HCT116 (cell line): ENCODE results near the gene EPS8L2.

Experiments used
- CBX3 ChIP-seq: IDR thresholded peaks from 2 replicates; pipeline ENCODE4 v1.6.1; 2012; ENCODE audit warnings: low read depth
- CTCF ChIP-seq, 3 experiments: fragments of 200-600 bp in 1 of 3; sonication (generic) in 1 of 3; IDR thresholded peaks in 2 of 3; conservative IDR thresholded peaks in 1 of 3; 2 replicates each; pipeline ENCODE4 v1.5.1; 2012 to 2017; ENCODE audit warnings: low read depth in 2 of 3, low read length in 2 of 3, antibody characterized with exemption in 1 of 3, borderline replicate concordance in 1 of 3, control low read depth in 1 of 3, mild to moderate bottlenecking in 1 of 3, mixed read lengths in 1 of 3, mixed run types in 1 of 3, moderate library complexity in 1 of 3; ENCODE audit not compliant: insufficient read depth in 1 of 3
- EZH2 ChIP-seq: fragments of 200-600 bp; sonication (generic); IDR thresholded peaks from 2 replicates; pipeline ENCODE4 v1.6.1; 2017; ENCODE audit warnings: antibody characterized with exemption, mixed run types
- EZH2phosphoT487 ChIP-seq: fragments of 200-600 bp; IDR thresholded peaks from 2 replicates; pipeline ENCODE4 v1.6.1; 2018; ENCODE audit warnings: antibody characterized with exemption, borderline replicate concordance
- MAX ChIP-seq: IDR thresholded peaks from 2 replicates; pipeline ENCODE4 v1.6.1; 2012
- POLR2A ChIP-seq: IDR thresholded peaks from 2 replicates; pipeline ENCODE4 v1.7.0; 2011; ENCODE audit warnings: borderline replicate concordance; ENCODE audit not compliant: insufficient read depth, insufficient read length; ENCODE audit errors: extremely low read depth
- POLR2AphosphoS5 ChIP-seq: IDR thresholded peaks from 2 replicates; pipeline ENCODE4 v1.6.1; 2011; ENCODE audit warnings: mild to moderate bottlenecking, low read depth, low read length, moderate library complexity
- RAD21 ChIP-seq: IDR thresholded peaks from 2 replicates; pipeline ENCODE4 v1.6.1; 2012; ENCODE audit warnings: low read depth, mild to moderate bottlenecking
- SIN3A ChIP-seq: IDR thresholded peaks from 2 replicates; pipeline ENCODE4 v1.6.1; 2012; ENCODE audit warnings: low read depth
- SP1 ChIP-seq: IDR thresholded peaks from 2 replicates; pipeline ENCODE4 v1.6.1; 2012; ENCODE audit warnings: low read depth
- ZNF274 ChIP-seq: fragments of 200-500 bp; sonication (Bioruptor generic); IDR thresholded peaks from 2 replicates; pipeline ENCODE4 v1.6.1; 2014; ENCODE audit warnings: mild to moderate bottlenecking, low read depth, low read length, inconsistent platforms

GRCh38 chr11:776263-776560 lies 70.2 kb downstream of the EPS8L2 start:
- no peak for TF ChIP-seq CTCF (IDR thresholded peaks at IDR 0.05 in 2 of 3, conservative IDR thresholded peaks at IDR 0.05 in 1 of 3; ENCODE audit: borderline replicate concordance in 1 of 3, insufficient read depth in 1 of 3, low read depth in 2 of 3, low read length in 2 of 3)
- no peak for TF ChIP-seq POLR2A
- no peak for TF ChIP-seq EZH2phosphoT487
- TF ChIP-seq SIN3A, result no peak
- no peak for TF ChIP-seq EZH2
- no peak for TF ChIP-seq CBX3
- TF ChIP-seq ZNF274, result no peak
- TF ChIP-seq MAX, result no peak
- TF ChIP-seq POLR2AphosphoS5, result no peak
- no peak for TF ChIP-seq RAD21
- no peak for TF ChIP-seq SP1
